ENCODE results near the gene MYO3B. TPM values are rescaled to one million over a fixed set of nuclear protein-coding genes. Genes with fewer than 3 reads are reported as not detected.

MYO3B gene
- total RNA-seq, 1 donor: 0.21 TPM

GRCh38 chr2:170214309-170214948 is 36.5 kb downstream of the MYO3B start:
- Histone ChIP-seq H3K4me3 (ENCODE audit: low read length) (no peak overlapping the region), H3K9me3 (ENCODE audit: low read depth, low read length) (no peaks in the 10 kb centered on the region), H3K27me3 (ENCODE audit: insufficient read depth, low read length) (no peaks in the 10 kb centered on the region), H3K4me1 (ENCODE audit: insufficient read depth, low read length) (no peaks in the 10 kb centered on the region)

- no peaks in the 10 kb centered on the region for H3K27me3 ChIP-seq (ENCODE audit: insufficient read depth, low read length)
- no peaks in the 10 kb centered on the region for H3K9me3 ChIP-seq (ENCODE audit: low read depth, low read length)
- no peaks in the 10 kb centered on the region for H3K4me1 ChIP-seq (ENCODE audit: insufficient read depth, low read length)
- no peak overlapping the region for H3K4me3 ChIP-seq (ENCODE audit: low read length)
Measured at GRCh38 chr2:170215021-170215420, 37.1 kb downstream of the MYO3B start.

- Histone ChIP-seq H3K9me3 (ENCODE audit: low read depth, low read length) (no peaks in the 10 kb centered on the region), H3K27me3 (ENCODE audit: insufficient read depth, low read length) (no peaks in the 10 kb centered on the region), H3K4me1 (ENCODE audit: insufficient read depth, low read length) (no peaks in the 10 kb centered on the region), H3K4me3 (ENCODE audit: low read length) (no peak overlapping the region)
Measured at GRCh38 chr2:170216428-170216827, 38.5 kb downstream of the MYO3B start.

GRCh38 chr2:170216981-170217380 is 39.0 kb downstream of the MYO3B start:
- Histone ChIP-seq H3K4me1 (ENCODE audit: insufficient read depth, low read length) (no peaks in the 10 kb centered on the region), H3K4me3 (ENCODE audit: low read length) (no peak overlapping the region), H3K27me3 (ENCODE audit: insufficient read depth, low read length) (no peaks in the 10 kb centered on the region), H3K9me3 (ENCODE audit: low read depth, low read length) (no peaks in the 10 kb centered on the region)

- no peaks in the 10 kb centered on the region for H3K4me1 ChIP-seq (ENCODE audit: insufficient read depth, low read length)
Measured at GRCh38 chr2:170217778-170218251, 39.9 kb downstream of the MYO3B start.

GRCh38 chr2:170218456-170218855 is 40.5 kb downstream of the MYO3B start:
- Histone ChIP-seq H3K4me3 (ENCODE audit: low read length) (no peak overlapping the region), H3K4me1 (ENCODE audit: insufficient read depth, low read length) (no peaks in the 10 kb centered on the region), H3K27me3 (ENCODE audit: insufficient read depth, low read length) (no peaks in the 10 kb centered on the region), H3K9me3 (ENCODE audit: low read depth, low read length) (no peaks in the 10 kb centered on the region)

More at GRCh38 chr2:170217778-170218251, 39.9 kb downstream of the MYO3B start:
- no peak overlapping the region for H3K4me3 ChIP-seq (ENCODE audit: low read length)
- H3K27me3 ChIP-seq (ENCODE audit: insufficient read depth, low read length): no peaks in the 10 kb centered on the region
- H3K9me3 ChIP-seq (ENCODE audit: low read depth, low read length): no peaks in the 10 kb centered on the region

GRCh38 chr2:170218931-170219330 is 41.0 kb downstream of the MYO3B start:
- no peaks in the 10 kb centered on the region for H3K4me1 ChIP-seq (ENCODE audit: insufficient read depth, low read length)
- H3K27me3 ChIP-seq (ENCODE audit: insufficient read depth, low read length): no peaks in the 10 kb centered on the region
- H3K4me3 ChIP-seq (ENCODE audit: low read length): no peak overlapping the region

GRCh38 chr2:170221317-170222288 is 43.7 kb downstream of the MYO3B start:
- H3K4me1 ChIP-seq (ENCODE audit: insufficient read depth, low read length): no peaks in the 10 kb centered on the region
- H3K4me3 ChIP-seq (ENCODE audit: low read length): no peak overlapping the region
- H3K27me3 ChIP-seq (ENCODE audit: insufficient read depth, low read length): no peaks in the 10 kb centered on the region
- H3K9me3 ChIP-seq (ENCODE audit: low read depth, low read length): no peaks in the 10 kb centered on the region

More at GRCh38 chr2:170218931-170219330, 41.0 kb downstream of the MYO3B start:
- no peaks in the 10 kb centered on the region for H3K9me3 ChIP-seq (ENCODE audit: low read depth, low read length)

- no peaks in the 10 kb centered on the region for H3K9me3 ChIP-seq (ENCODE audit: low read depth, low read length)
- H3K27me3 ChIP-seq (ENCODE audit: insufficient read depth, low read length): no peaks in the 10 kb centered on the region
- no peaks in the 10 kb centered on the region for H3K4me1 ChIP-seq (ENCODE audit: insufficient read depth, low read length)
- no peak overlapping the region for H3K4me3 ChIP-seq (ENCODE audit: low read length)
Measured at GRCh38 chr2:170222298-170222697, 44.4 kb downstream of the MYO3B start.

- no peaks in the 10 kb centered on the region for H3K9me3 ChIP-seq (ENCODE audit: low read depth, low read length)
- H3K4me1 ChIP-seq (ENCODE audit: insufficient read depth, low read length): no peaks in the 10 kb centered on the region
- H3K27me3 ChIP-seq (ENCODE audit: insufficient read depth, low read length): no peaks in the 10 kb centered on the region
- H3K4me3 ChIP-seq (ENCODE audit: low read length): no peak overlapping the region
Measured at GRCh38 chr2:170222842-170223241, 44.9 kb downstream of the MYO3B start.

GRCh38 chr2:170224692-170225294 is 46.8 kb downstream of the MYO3B start:
- H3K4me3 ChIP-seq (ENCODE audit: low read length): no peak overlapping the region
- no peaks in the 10 kb centered on the region for H3K9me3 ChIP-seq (ENCODE audit: low read depth, low read length)
- no peaks in the 10 kb centered on the region for H3K4me1 ChIP-seq (ENCODE audit: insufficient read depth, low read length)
- no peaks in the 10 kb centered on the region for H3K27me3 ChIP-seq (ENCODE audit: insufficient read depth, low read length)

GRCh38 chr2:170226216-170226615 is 48.3 kb downstream of the MYO3B start:
- H3K27me3 ChIP-seq (ENCODE audit: insufficient read depth, low read length): no peaks in the 10 kb centered on the region
- no peaks in the 10 kb centered on the region for H3K9me3 ChIP-seq (ENCODE audit: low read depth, low read length)
- no peak overlapping the region for H3K4me3 ChIP-seq (ENCODE audit: low read length)
- H3K4me1 ChIP-seq (ENCODE audit: insufficient read depth, low read length): no peaks in the 10 kb centered on the region

- Histone ChIP-seq H3K27me3 (ENCODE audit: insufficient read depth, low read length) (no peaks in the 10 kb centered on the region), H3K4me1 (ENCODE audit: insufficient read depth, low read length) (no peaks in the 10 kb centered on the region), H3K9me3 (ENCODE audit: low read depth, low read length) (no peaks in the 10 kb centered on the region), H3K4me3 (ENCODE audit: low read length) (no peak overlapping the region)
Measured at GRCh38 chr2:170227507-170227947, 49.6 kb downstream of the MYO3B start.

- Histone ChIP-seq H3K27me3 (ENCODE audit: insufficient read depth, low read length) (no peaks in the 10 kb centered on the region), H3K4me3 (ENCODE audit: low read length) (no peak overlapping the region), H3K9me3 (ENCODE audit: low read depth, low read length) (no peaks in the 10 kb centered on the region), H3K4me1 (ENCODE audit: insufficient read depth, low read length) (no peaks in the 10 kb centered on the region)
Measured at GRCh38 chr2:170227951-170228350, 50.0 kb downstream of the MYO3B start.

GRCh38 chr2:170228429-170228828 is 50.5 kb downstream of the MYO3B start:
- Histone ChIP-seq H3K4me3 (ENCODE audit: low read length) (no peak overlapping the region), H3K4me1 (ENCODE audit: insufficient read depth, low read length) (no peaks in the 10 kb centered on the region), H3K27me3 (ENCODE audit: insufficient read depth, low read length) (no peaks in the 10 kb centered on the region), H3K9me3 (ENCODE audit: low read depth, low read length) (no peaks in the 10 kb centered on the region)
